Measurements from ENCODE around the gene ZNF260. TPM values are rescaled to one million over a fixed set of nuclear protein-coding genes. Genes with fewer than 3 reads are reported as not detected.
"Not testable (repeated sequence)": the region's sequence is repeated elsewhere in the genome, so short reads cannot be mapped to it uniquely, and the experiment has no call there.

The ZNF260 gene
- total RNA-seq, 1 donor from 2014 or later: 67.7 TPM

DNA sequence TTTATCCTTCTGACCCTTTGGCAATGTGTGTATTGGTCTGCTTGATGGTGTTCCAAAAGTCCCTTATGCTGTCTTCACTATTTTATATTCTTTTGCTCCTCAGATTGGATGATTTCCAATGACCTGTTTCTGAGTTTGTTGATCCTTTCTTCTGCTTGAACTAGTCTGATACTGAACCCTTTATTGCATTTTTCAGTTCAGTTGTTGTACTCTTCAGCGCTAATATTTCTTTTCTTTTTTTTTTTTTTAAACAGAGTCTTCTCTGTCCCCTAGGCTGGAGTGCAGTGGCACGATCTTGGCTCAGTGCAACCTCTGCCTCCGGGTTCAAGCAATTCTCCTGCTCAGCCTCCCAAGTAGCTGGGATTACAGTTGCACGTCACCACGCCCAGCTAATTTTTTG, 26.1 kb downstream of the ZNF260 start:
- H3K4me3 Mint-ChIP-seq: no peak overlapping the region
- H3K9me3 Mint-ChIP-seq: peaks cover 53% of the 10 kb centered on the region
- Histone ChIP-seq H3K4me1 (no peaks in the 10 kb centered on the region), H3K27ac (no peak overlapping the region), H3K79me2 (ENCODE audit: low read depth) (no peaks in the 10 kb centered on the region), H3K36me3 (no peaks in the 10 kb centered on the region), H3F3A (ENCODE audit: low read depth) (no peaks in the 10 kb centered on the region), H4K20me1 (ENCODE audit: low read depth) (no peaks in the 10 kb centered on the region), H3K4me2 (no peak overlapping the region), H3K4me3 (no peak overlapping the region), H3K27me3 (no peaks in the 10 kb centered on the region), H2AFZ (replicated peaks) (no peak overlapping the region), H3K9ac (no peak overlapping the region), H3K9me3 (ENCODE audit: low read depth) (no peaks in the 10 kb centered on the region)
- no peak overlapping the region for H3K27ac Mint-ChIP-seq
- H3K36me3 Mint-ChIP-seq: peaks cover 2% of the 10 kb centered on the region
- no peak for DNase-seq (ENCODE audit: low spot score)
- H3K27me3 Mint-ChIP-seq (ENCODE audit: insufficient read depth, low read depth): peaks cover 5% of the 10 kb centered on the region
- no peaks in the 10 kb centered on the region for H3K4me1 Mint-ChIP-seq
- TF ChIP-seq, protein P1, sequence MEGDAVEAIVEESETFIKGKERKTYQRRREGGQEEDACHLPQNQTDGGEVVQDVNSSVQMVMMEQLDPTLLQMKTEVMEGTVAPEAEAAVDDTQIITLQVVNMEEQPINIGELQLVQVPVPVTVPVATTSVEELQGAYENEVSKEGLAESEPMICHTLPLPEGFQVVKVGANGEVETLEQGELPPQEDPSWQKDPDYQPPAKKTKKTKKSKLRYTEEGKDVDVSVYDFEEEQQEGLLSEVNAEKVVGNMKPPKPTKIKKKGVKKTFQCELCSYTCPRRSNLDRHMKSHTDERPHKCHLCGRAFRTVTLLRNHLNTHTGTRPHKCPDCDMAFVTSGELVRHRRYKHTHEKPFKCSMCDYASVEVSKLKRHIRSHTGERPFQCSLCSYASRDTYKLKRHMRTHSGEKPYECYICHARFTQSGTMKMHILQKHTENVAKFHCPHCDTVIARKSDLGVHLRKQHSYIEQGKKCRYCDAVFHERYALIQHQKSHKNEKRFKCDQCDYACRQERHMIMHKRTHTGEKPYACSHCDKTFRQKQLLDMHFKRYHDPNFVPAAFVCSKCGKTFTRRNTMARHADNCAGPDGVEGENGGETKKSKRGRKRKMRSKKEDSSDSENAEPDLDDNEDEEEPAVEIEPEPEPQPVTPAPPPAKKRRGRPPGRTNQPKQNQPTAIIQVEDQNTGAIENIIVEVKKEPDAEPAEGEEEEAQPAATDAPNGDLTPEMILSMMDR (IDR thresholded peaks at IDR 0.05): no peak
- TF ChIP-seq EZH2 (IDR thresholded peaks at IDR 0.05) (no peak), EZH2phosphoT487 (IDR thresholded peaks at IDR 0.05) (no peak)

DNA sequence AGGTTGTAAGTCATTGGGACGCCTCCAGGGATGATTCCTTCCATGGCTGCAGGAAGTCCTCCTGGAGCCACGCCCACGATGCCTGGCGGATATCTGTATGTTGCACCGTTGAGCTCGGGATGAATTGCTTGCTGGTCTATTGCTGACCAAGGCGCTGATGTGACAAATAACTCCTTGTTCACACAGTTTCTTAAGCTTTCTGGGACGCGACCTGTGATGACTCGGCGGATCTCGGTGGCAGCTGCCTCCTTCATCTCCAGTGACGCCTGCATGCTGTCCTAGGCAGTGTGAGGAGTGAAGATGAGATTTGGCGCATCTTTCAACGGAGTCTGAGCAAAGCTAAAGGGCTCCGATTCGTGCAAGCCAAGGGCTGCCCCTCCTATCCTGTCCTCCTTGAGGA, 31.1 kb downstream of the ZNF260 start:
- Mint-ChIP-seq H3K9me3 (peaks cover 49% of the 10 kb centered on the region), H3K4me3 (no peak overlapping the region), H3K27me3 (ENCODE audit: insufficient read depth, low read depth) (peaks cover 8% of the 10 kb centered on the region), H3K4me1 (no peaks in the 10 kb centered on the region), H3K36me3 (peaks cover 5% of the 10 kb centered on the region), H3K27ac (no peak overlapping the region)
- Histone ChIP-seq H3K9me3 (ENCODE audit: low read depth) (no peaks in the 10 kb centered on the region), H3K4me3 (no peak overlapping the region), H2AFZ (replicated peaks) (no peak overlapping the region), H3F3A (ENCODE audit: low read depth) (no peaks in the 10 kb centered on the region), H4K20me1 (ENCODE audit: low read depth) (no peaks in the 10 kb centered on the region), H3K27ac (no peak overlapping the region), H3K4me2 (no peak overlapping the region), H3K27me3 (no peaks in the 10 kb centered on the region), H3K36me3 (no peaks in the 10 kb centered on the region), H3K9ac (no peak overlapping the region), H3K79me2 (ENCODE audit: low read depth) (no peaks in the 10 kb centered on the region), H3K4me1 (no peaks in the 10 kb centered on the region)
- TF ChIP-seq, protein P1 (IDR thresholded peaks at IDR 0.05): no peak
- TF ChIP-seq EZH2 (IDR thresholded peaks at IDR 0.05) (no peak), EZH2phosphoT487 (IDR thresholded peaks at IDR 0.05) (no peak)
- DNase-seq (ENCODE audit: low spot score): no peak

DNA sequence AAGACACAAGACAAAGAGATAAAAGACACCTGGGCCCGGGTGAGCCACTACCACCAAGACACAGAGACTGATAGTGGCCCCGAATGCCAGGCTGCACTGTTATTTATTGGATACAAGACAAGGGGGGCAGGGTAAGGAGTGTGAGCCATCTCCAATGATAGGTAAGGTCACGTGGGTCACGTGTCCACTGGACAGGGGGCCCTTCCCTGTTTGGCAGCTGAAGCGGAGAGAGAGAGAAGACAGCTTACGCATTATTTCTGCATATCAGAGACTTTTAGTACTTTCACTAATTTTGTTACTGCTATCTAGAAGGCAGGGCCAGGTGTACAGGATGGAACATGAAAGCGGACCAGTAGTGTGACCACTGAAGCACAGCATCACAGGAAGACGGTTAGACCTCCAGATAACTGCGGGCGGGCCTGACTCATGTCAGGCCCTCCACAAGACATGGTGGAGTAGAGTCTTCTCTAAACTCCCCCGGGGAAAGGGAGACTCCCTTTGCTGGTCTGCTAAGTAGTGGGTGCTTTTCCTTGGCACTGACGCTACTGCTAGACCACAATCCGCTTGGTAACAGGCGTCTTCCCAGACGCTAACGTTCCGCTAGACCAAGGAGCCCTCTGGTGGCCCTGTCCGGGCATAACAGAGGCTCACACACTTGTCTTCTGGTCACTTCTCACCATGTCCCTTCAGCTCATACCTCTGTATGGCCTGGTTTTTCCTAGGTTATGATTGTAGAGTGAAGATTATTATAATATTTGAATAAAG, 35.2 kb downstream of the ZNF260 start:
- H2AFZ ChIP-seq (replicated peaks); H4K20me1 ChIP-seq (ENCODE audit: low read depth); H3K27me3 ChIP-seq; H3K36me3 ChIP-seq; H3K4me3 Mint-ChIP-seq; H3K9me3 ChIP-seq (ENCODE audit: low read depth); H3K9ac ChIP-seq; H3K27ac ChIP-seq; H3K4me2 ChIP-seq; H3K27ac Mint-ChIP-seq; H3K4me1 ChIP-seq; H3K4me3 ChIP-seq; H3F3A ChIP-seq (ENCODE audit: low read depth): not testable (repeated sequence)
- Mint-ChIP-seq H3K27me3 (ENCODE audit: insufficient read depth, low read depth) (peaks cover 14% of the 10 kb centered on the region), H3K36me3 (peaks cover 14% of the 10 kb centered on the region), H3K9me3 (peaks cover 56% of the 10 kb centered on the region), H3K4me1 (peaks cover 10% of the 10 kb centered on the region)
- H3K79me2 ChIP-seq (ENCODE audit: low read depth): peaks cover 13% of the 10 kb centered on the region
- peak; percentile 67 for DNase-seq (ENCODE audit: low spot score)
- TF ChIP-seq, protein P1 (IDR thresholded peaks at IDR 0.05): peak; percentile 63

GRCh38 chr19:36490846-36491245, 37.2 kb downstream of the ZNF260 start:
- peaks cover 27% of the 10 kb centered on the region for H3K36me3 Mint-ChIP-seq
- H3K4me3 ChIP-seq; DNase-seq (ENCODE audit: low spot score); H3K36me3 ChIP-seq; H3K4me1 ChIP-seq; H3K27me3 Mint-ChIP-seq (ENCODE audit: insufficient read depth, low read depth); H3K4me3 Mint-ChIP-seq; H3K9me3 ChIP-seq (ENCODE audit: low read depth); H2AFZ ChIP-seq (replicated peaks); H4K20me1 ChIP-seq (ENCODE audit: low read depth); H3K27me3 ChIP-seq; H3K27ac Mint-ChIP-seq; H3K4me2 ChIP-seq; H3F3A ChIP-seq (ENCODE audit: low read depth); H3K9ac ChIP-seq; H3K27ac ChIP-seq: not testable (repeated sequence)
- peaks cover 62% of the 10 kb centered on the region for H3K9me3 Mint-ChIP-seq
- H3K79me2 ChIP-seq (ENCODE audit: low read depth): peaks cover 32% of the 10 kb centered on the region
- H3K4me1 Mint-ChIP-seq: peaks cover 10% of the 10 kb centered on the region

Data from neural progenitor cell (in vitro differentiated cells).